Kidney epithelial cell (primary cell): ENCODE data around the gene ZMYND10. TPM values are rescaled to one million over a fixed set of nuclear protein-coding genes. Genes with fewer than 3 reads are reported as not detected.
A peak's percentile ranks its signal among the peaks of the same experiment; 100 is the strongest.

Experiments
- DNase-seq: peaks from one replicate; pipeline ENCODE4 v3.0.0-alpha.2; 2010; ENCODE audit warnings: low read depth
- H3K27me3 ChIP-seq: 2 replicates; pipeline ENCODE4 v1.6.0; 2011; ENCODE audit warnings: low read length; ENCODE audit not compliant: control insufficient read depth, insufficient read depth
- H3K36me3 ChIP-seq: 2 replicates; pipeline ENCODE4 v1.5.1; 2011; ENCODE audit warnings: low read length; ENCODE audit not compliant: control insufficient read depth, insufficient read depth
- H3K4me3 ChIP-seq: 2 replicates; pipeline ENCODE4 v1.5.1; 2011; ENCODE audit warnings: low read depth, mild to moderate bottlenecking, control low read depth, low read length
- total RNA-seq: library from RNA; depleted of rRNA; stranded (reverse); fragments of >200 nt; gene quantifications from 2 replicates; pipeline ENCODE4 v1.2.3, GENCODE V29; 2015
- TF ChIP-seq, protein P1 (sequence below): IDR thresholded peaks from 2 replicates; pipeline ENCODE4 v1.5.1; 2011; ENCODE audit warnings: mild to moderate bottlenecking, moderate library complexity, low read length, control low read depth, inconsistent platforms; ENCODE audit not compliant: insufficient read depth, poor library complexity, severe bottlenecking

Gene ZMYND10
- total RNA-seq, 1 donor from 2014 or later: 1.7 TPM

DNA sequence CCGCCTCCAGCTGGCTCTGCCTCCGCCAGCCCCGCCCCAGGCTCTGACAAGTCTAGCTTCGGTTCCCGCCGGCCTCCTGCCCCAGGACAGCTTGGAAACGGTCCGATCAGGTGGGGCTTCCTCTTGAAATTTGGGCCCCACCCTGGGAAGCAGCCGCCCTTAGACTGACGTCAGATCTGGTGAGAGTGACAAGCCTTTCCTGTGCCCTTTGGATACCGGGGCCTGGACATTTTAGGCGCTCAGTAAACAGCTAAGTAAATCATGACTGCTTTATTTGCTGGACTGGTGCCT lies 45.9 kb downstream of the ZMYND10 start:
- no peaks in the 10 kb centered on the region for H3K36me3 ChIP-seq
- no peaks in the 10 kb centered on the region for H3K27me3 ChIP-seq
- TF ChIP-seq, protein P1, sequence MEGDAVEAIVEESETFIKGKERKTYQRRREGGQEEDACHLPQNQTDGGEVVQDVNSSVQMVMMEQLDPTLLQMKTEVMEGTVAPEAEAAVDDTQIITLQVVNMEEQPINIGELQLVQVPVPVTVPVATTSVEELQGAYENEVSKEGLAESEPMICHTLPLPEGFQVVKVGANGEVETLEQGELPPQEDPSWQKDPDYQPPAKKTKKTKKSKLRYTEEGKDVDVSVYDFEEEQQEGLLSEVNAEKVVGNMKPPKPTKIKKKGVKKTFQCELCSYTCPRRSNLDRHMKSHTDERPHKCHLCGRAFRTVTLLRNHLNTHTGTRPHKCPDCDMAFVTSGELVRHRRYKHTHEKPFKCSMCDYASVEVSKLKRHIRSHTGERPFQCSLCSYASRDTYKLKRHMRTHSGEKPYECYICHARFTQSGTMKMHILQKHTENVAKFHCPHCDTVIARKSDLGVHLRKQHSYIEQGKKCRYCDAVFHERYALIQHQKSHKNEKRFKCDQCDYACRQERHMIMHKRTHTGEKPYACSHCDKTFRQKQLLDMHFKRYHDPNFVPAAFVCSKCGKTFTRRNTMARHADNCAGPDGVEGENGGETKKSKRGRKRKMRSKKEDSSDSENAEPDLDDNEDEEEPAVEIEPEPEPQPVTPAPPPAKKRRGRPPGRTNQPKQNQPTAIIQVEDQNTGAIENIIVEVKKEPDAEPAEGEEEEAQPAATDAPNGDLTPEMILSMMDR: no peak
- H3K4me3 ChIP-seq: peak overlapping the region; percentile 41
- DNase-seq: no peak

DNA sequence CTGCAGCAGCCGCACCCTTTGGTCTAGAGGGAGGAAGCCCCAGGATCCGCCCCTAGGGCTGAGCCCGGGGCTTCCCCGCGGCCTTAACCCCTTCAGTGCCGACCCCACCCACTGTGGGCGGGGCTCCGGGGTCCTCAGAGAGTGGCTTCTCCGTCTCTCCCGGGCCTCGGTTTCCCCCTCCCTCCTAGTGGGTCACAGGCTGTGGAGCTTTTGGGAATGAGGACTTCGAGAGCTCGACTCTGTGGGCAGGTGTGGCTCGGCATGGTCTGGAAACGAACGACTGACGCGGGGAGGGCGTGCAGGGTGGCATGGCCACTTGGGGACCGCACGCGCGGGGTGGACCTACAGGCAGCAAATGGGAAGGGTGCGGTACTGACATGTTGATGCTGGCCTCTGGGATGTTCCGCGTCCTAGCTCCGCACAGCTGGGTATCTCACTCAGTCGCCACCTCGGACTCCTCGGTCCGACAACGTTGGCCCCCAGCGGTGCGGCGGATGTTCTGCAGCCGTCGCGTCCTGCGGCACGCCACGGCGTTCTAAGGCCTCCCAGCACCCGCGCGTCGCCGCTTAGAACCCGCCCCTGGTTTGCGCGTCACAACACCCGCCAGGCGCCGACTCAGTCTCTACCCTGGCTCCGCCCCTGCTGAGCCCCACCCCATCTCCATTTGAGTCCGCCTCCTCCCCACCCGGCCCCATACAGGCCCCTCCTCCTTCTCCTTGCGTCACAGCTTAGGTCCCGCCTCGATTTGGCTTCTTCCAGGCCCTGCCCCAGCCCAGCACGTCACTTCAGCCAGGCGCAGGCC lies 46.5 kb downstream of the ZMYND10 start, which contains the start of the genes HYAL3 and NAA80:
HYAL3 (minus strand) TSS at position 570 of the 802 bp plus-strand sequence. CDS start 3,803 bp downstream, outside the sequence.
NAA80 (minus strand) TSS at position 570 of the 802 bp plus-strand sequence. CDS start 1,942 bp downstream, outside the sequence.
- H3K27me3 ChIP-seq: no peaks in the 10 kb centered on the region
- DNase-seq: peak; percentile 89
- H3K36me3 ChIP-seq: no peaks in the 10 kb centered on the region
- TF ChIP-seq, protein P1: no peak
- peak within 1 kb of the TSS; percentile 94 for H3K4me3 ChIP-seq

DNA sequence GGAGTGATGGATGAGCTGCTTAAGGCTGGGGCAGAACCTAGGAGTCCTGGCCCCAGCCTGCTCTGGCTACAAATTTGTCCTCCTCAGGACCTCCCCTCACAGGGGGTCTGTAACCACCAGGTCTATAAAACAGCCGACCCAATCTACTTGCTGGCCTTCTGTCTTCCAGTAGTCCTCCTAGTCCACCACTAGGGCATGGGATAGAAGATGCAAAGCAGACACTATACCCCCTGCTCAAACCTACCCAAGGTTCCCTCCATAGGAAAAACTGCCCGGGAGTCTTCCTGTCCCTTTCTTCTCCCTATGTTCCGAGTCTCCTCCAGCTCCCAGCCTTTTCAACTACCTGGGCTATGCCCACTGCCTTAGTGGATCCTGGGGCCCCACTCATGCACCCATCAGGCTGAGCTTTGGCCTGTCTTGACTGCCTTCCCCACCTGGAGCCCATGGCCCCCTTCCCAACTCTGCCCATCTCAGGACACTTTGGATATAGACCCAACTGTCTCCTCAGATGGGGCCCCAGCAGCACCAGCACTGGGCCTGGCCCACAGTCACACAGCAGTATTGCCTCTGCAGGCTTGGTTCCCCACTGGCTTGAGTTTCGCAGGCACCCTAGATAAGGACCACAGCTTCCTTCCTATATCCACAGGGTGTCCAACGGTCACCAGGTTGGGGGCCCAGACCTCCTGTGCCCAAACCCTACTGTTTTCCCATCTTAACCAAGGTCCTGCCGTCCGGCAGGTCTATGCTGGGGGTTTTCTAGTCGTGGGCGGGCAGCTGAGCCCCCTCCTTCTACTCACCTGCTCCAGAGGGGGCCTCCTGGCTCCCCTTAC lies 47.4 kb downstream of the ZMYND10 start:
- TF ChIP-seq, protein P1: peak; percentile 22
- Histone ChIP-seq H3K36me3 (no peaks in the 10 kb centered on the region), H3K4me3 (peak overlapping the region; percentile 94), H3K27me3 (no peaks in the 10 kb centered on the region)
- no peak for DNase-seq

DNA sequence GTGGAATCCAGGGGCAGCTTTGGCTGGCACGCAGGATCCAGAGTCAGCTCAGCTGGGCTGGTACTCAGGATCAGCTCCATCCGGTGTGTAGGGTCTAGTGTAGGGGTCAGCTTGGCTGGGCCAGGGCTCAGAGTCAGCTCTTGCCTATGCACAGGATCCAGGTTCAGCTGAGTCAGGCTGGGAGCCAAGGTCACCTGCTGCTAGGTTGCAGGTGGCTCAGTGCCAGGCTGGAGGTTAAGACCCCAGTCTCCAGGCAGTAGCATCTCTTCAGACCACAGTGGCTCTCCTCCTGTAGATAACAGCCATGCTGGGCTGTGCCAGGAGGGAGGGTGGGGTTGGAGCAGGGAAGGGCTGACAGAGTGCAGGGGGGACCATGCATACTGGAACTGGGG lies 48.2 kb downstream of the ZMYND10 start:
- H3K4me3 ChIP-seq: no peak overlapping the region
- TF ChIP-seq, protein P1: no peak
- no peak for DNase-seq

DNA sequence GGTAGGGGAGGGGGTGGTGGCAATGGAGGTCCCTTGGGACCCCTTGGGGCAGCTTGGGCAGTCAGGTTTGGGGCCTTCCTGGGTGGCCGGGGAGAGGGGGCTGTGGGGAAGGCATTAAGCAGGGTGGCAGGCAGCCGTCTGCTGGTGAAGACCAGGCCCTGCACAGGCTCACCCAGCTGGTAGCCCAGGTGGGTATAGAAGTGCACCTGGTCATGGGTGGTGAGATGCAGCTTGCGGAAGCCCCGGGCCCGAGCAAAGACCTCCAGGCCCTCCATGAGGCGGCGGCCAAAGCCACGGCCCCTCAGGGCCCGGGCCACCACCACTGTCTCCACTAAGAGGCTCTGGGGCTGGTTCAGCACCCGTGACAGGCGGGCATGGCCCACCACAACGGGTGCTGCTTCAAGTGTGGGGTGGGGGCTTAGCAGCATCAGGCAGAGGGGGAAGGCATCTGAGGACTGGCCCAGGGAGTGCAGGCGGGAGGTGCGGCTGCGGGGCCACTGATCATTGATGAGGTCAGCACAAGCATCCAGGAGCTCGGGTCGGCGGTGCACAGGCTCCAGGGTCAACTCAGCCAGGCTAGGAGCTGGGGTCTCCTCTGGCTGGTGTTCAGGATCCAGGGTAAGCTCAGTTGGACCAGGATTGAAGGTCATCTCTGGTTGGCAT lies 48.7 kb downstream of the ZMYND10 start:
- Histone ChIP-seq H3K4me3 (no peak overlapping the region), H3K36me3 (no peaks in the 10 kb centered on the region), H3K27me3 (no peaks in the 10 kb centered on the region)
- no peak for DNase-seq
- TF ChIP-seq, protein P1: no peak

More for the DNA sequence above, 48.2 kb downstream of the ZMYND10 start:
- Histone ChIP-seq H3K36me3 (no peaks in the 10 kb centered on the region), H3K27me3 (no peaks in the 10 kb centered on the region)
